Heart left ventricle (tissue), 13 donors: Measurements from ENCODE around the gene IL34.

ENCODE experiments used
- POLR2A ChIP-seq, 2 donors: fragments of 450-650 bp; IDR thresholded peaks; one replicate each; pipeline ENCODE4 v1.6.1; 2017; ENCODE audit warnings: antibody characterized with exemption in 2 of 2, mild to moderate bottlenecking in 2 of 2, moderate library complexity in 2 of 2
- TF ChIP-seq, protein P1 (sequence below), 12 donors: fragments of 200-600 bp; sonication (generic) in 4 of 12; IDR thresholded peaks; one replicate each; pipeline versions ENCODE4 v1.5.0 to v1.8.0; 2018 to 2022; ENCODE audit warnings: antibody characterized with exemption in 12 of 12, mild to moderate bottlenecking in 5 of 12
- donor health status: ischemic (EF 13 %, LVEDD 7.1; RV severe dilation, severe dysfunction).
- donor health status: DM: no; HTN: yes; CAD: no.
- donor health status: DM: no; HTN: no; CAD: no.
- donor health status: ischemic (EF 25% LVEDD 6.9; RV normal size, moderate dysfunction).
- donor health status: ischemic (EF 25% LVEDD 5.7; RV mildly dilated, moderate dysfunction).
- donor health status: ischemic (EF 35%, LVEDD 5.7; RV mildly dilated, moderate dysfunction).
- donor health status: nonischemic (EF 11% LVEDD 7.7; RV severe dilation, severe dysfunction).
- donor health status: DM: yes; HTN: yes; CAD: no.
- donor health status: PGD.
- donor health status: ischemic (EF 29% LVEDD 5.4; RV normal size, mild dysfunction).
- donor health status: nonischemic (EF 23%, LVEDD 6.1; RV moderate dilation, normal function).

DNA sequence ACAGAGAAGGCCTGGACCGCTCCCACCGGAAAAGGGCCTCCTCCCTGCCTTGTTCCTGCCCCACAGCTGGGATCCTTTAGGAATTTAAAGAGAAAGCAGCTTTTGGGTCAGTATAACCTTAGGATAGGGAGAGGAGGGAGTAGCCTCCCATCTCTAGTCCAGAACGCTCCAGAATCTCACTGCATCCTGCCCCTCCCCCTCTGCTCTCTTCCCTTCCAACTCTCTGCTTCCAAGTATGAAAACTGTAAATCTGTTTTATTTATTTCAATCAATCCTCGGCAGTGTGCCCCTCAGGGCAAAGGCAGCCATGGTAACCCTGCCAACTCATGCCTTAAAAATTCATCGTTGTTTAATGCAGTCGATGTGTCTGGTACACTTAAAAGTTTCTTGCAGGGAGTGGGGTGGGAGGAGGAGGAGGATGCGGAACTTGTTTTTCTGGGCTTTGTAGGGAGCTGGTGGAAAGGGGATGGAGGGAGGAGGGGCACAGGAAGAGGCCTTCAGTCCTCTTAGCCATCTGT lies 60.6 kb downstream of the IL34 start:
- TF ChIP-seq, protein P1, sequence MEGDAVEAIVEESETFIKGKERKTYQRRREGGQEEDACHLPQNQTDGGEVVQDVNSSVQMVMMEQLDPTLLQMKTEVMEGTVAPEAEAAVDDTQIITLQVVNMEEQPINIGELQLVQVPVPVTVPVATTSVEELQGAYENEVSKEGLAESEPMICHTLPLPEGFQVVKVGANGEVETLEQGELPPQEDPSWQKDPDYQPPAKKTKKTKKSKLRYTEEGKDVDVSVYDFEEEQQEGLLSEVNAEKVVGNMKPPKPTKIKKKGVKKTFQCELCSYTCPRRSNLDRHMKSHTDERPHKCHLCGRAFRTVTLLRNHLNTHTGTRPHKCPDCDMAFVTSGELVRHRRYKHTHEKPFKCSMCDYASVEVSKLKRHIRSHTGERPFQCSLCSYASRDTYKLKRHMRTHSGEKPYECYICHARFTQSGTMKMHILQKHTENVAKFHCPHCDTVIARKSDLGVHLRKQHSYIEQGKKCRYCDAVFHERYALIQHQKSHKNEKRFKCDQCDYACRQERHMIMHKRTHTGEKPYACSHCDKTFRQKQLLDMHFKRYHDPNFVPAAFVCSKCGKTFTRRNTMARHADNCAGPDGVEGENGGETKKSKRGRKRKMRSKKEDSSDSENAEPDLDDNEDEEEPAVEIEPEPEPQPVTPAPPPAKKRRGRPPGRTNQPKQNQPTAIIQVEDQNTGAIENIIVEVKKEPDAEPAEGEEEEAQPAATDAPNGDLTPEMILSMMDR (IDR thresholded peaks at IDR 0.05): no peak
- TF ChIP-seq POLR2A (IDR thresholded peaks at IDR 0.05): no peak
